Testis (tissue), 3 donors: ENCODE data around the gene GABBR2. TPM values are rescaled to one million over a fixed set of nuclear protein-coding genes. Genes with fewer than 3 reads are reported as not detected.

Source experiments
- DNase-seq: peaks from one replicate; pipeline ENCODE4 v3.0.0-alpha.2; 2019
- H3K27ac ChIP-seq, 2 donors: fragments of 200-600 bp; sonication (generic); one replicate each; pipeline ENCODE4 v1.5.1; 2019
- H3K27me3 ChIP-seq: fragments of 200-600 bp; sonication (generic); one replicate; pipeline ENCODE4 v1.5.1; 2019
- H3K36me3 ChIP-seq: fragments of 200-600 bp; sonication (generic); one replicate; pipeline ENCODE4 v1.5.1; 2017; ENCODE audit warnings: low read depth; ENCODE audit errors: missing control alignments
- H3K4me1 ChIP-seq: fragments of 200-600 bp; sonication (generic); one replicate; pipeline ENCODE4 v1.5.1; 2019
- H3K4me3 ChIP-seq, 2 donors: fragments of 200-600 bp; sonication (generic); one replicate each; pipeline ENCODE4 v1.5.1; 2017 to 2019
- H3K9me3 ChIP-seq: fragments of 200-600 bp; sonication (generic); one replicate; pipeline ENCODE4 v1.5.1; 2017
- CTCF ChIP-seq, 3 experiments: fragments of 450-650 bp in 2 of 3; fragments of 200-600 bp in 1 of 3; sonication (generic) in 1 of 3; IDR thresholded peaks; one replicate each; pipeline ENCODE4 v1.5.1; 2016 to 2019; ENCODE audit warnings: antibody characterized with exemption in 3 of 3, mild to moderate bottlenecking in 2 of 3, moderate library complexity in 1 of 3
- POLR2A ChIP-seq: fragments of 450-650 bp; IDR thresholded peaks from one replicate; pipeline ENCODE4 v1.6.1; 2017; ENCODE audit warnings: antibody characterized with exemption, mild to moderate bottlenecking, moderate library complexity
- WGBS, 2 donors: methylation state at CpG; one replicate each; pipeline ENCODE4 v1.1.5; 2018; 5-methylcytosine and 5-hydroxymethylcytosine counted together
- intact Hi-C: fragments of 100-400 bp; cut with DNase I; formaldehyde crosslinking; loops from one replicate; pipeline ENCODE4 v1.15.1; 2023; ENCODE audit warnings: low total_unique reads
- polyA plus RNA-seq: library from polyadenylated mRNA; stranded (reverse); fragments of 350-450 nt; fragmentation: Illumina TruSeq; extraction: RNeasy Lipid Tissue Mini Kit (QIAGEN cat#74804); gene quantifications from one replicate; pipeline ENCODE4 v1.2.3, GENCODE V29; 2014; ENCODE audit warnings: low read depth, low replicate concordance; ENCODE audit not compliant: insufficient read depth
- total RNA-seq, 2 donors: library from RNA; depleted of rRNA; stranded (reverse); fragments of >200 nt; gene quantifications; one replicate each; pipeline ENCODE4 v1.2.3, GENCODE V29; 2016

GABBR2 gene
- total and polyA plus RNA-seq, 3 donors from 2014 or later, result 3.0 to 8.1 (median 6.9) TPM

GRCh38 chr9:98642661-98643312, 65.9 kb downstream of the GABBR2 start:
- no peak for DNase-seq
- no peaks in the 10 kb centered on the region for H3K9me3 ChIP-seq
- TF ChIP-seq POLR2A (no peak), CTCF (IDR thresholded peaks at IDR 0.05) (no peak)
- intact Hi-C loops, result no loop called here
- no peaks in the 10 kb centered on the region for H3K4me1 ChIP-seq
- no peaks in the 10 kb centered on the region for H3K27me3 ChIP-seq
- no peaks in the 10 kb centered on the region for H3K36me3 ChIP-seq
- WGBS, 2 donors, result 78% methylated on average over 10 of the region's 10 CpGs
- H3K4me3 ChIP-seq, result no peak overlapping the region
- no peak overlapping the region for H3K27ac ChIP-seq

GRCh38 chr9:98641695-98642094, 67.0 kb downstream of the GABBR2 start:
- Histone ChIP-seq H3K4me3 (no peak overlapping the region), H3K36me3 (no peaks in the 10 kb centered on the region), H3K27ac (no peak overlapping the region), H3K9me3 (no peaks in the 10 kb centered on the region), H3K27me3 (no peaks in the 10 kb centered on the region), H3K4me1 (no peaks in the 10 kb centered on the region)
- intact Hi-C loops, result no loop called here
- WGBS, 2 donors, result 78 to 81% methylated on average over 10 of the region's 10 CpGs
- TF ChIP-seq POLR2A (no peak), CTCF (IDR thresholded peaks at IDR 0.05) (no peak)
- no peak for DNase-seq

GRCh38 chr9:98640394-98640793, 68.3 kb downstream of the GABBR2 start:
- Histone ChIP-seq H3K36me3 (no peaks in the 10 kb centered on the region), H3K4me1 (no peaks in the 10 kb centered on the region), H3K27me3 (no peaks in the 10 kb centered on the region), H3K27ac (no peak overlapping the region), H3K4me3 (no peak overlapping the region), H3K9me3 (no peaks in the 10 kb centered on the region)
- no peak for DNase-seq
- 89 to 100% methylated on average over 3 of the region's 3 CpGs for WGBS, 2 donors
- TF ChIP-seq CTCF (IDR thresholded peaks at IDR 0.05) (no peak), POLR2A (no peak)
- intact Hi-C loops, result no loop called here

- no peaks in the 10 kb centered on the region for H3K9me3 ChIP-seq
- DNase-seq, result no peak
- H3K4me3 ChIP-seq, result no peak overlapping the region
- WGBS, 2 donors, result 79 to 94% methylated on average over 1 of the region's 1 CpG
- H3K4me1 ChIP-seq, result no peaks in the 10 kb centered on the region
- no peak overlapping the region for H3K27ac ChIP-seq
- no peak for TF ChIP-seq POLR2A
- no peak for TF ChIP-seq CTCF (IDR thresholded peaks at IDR 0.05)
- intact Hi-C loops, result no loop called here
- no peaks in the 10 kb centered on the region for H3K36me3 ChIP-seq
- no peaks in the 10 kb centered on the region for H3K27me3 ChIP-seq
Measured at GRCh38 chr9:98639133-98639532, 69.6 kb downstream of the GABBR2 start.

GRCh38 chr9:98637381-98637780, 71.4 kb downstream of the GABBR2 start:
- intact Hi-C loops, result no loop called here
- Histone ChIP-seq H3K4me1 (no peaks in the 10 kb centered on the region), H3K9me3 (no peaks in the 10 kb centered on the region), H3K27ac (no peak overlapping the region), H3K27me3 (no peaks in the 10 kb centered on the region), H3K4me3 (no peak overlapping the region), H3K36me3 (no peaks in the 10 kb centered on the region)
- no peak for DNase-seq
- 82 to 90% methylated on average over 1 of the region's 1 CpG for WGBS, 2 donors
- TF ChIP-seq CTCF (IDR thresholded peaks at IDR 0.05), result no peak
- TF ChIP-seq POLR2A, result no peak
